Measurements from ENCODE around the gene MON1B. TPM values are rescaled to one million over a fixed set of nuclear protein-coding genes. Genes with fewer than 3 reads are reported as not detected.
"Not testable (repeated sequence)": the region's sequence is repeated elsewhere in the genome, so short reads cannot be mapped to it uniquely, and the experiment has no call there.

MON1B gene
- total RNA-seq, 2 experiments from 2014 or later = 65.0 to 65.3 TPM

- H3K4me3 Mint-ChIP-seq, DNase-seq, H3K36me3 Mint-ChIP-seq, H3K4me1 Mint-ChIP-seq, H3K27ac Mint-ChIP-seq, H3K9me3 Mint-ChIP-seq, H3K27me3 Mint-ChIP-seq: not testable (repeated sequence)
These were observed 4.7 kb upstream of the MON1B start for GRCh38 chr16:77186298-77186697.

DNA sequence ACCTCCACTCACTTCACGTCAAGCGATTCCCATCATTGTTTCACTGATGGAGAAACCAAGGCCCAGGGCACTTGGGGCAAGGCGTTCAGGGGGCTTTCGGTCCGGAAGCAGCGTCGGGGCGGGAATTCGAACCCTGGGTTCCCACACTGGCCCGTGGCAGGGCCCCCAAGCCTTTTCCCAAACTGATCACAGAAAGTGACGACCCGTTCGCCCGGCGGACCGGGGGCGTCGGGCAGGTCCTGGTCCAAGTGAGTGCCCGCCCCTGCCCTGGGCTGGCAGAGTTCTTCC lies 856 bp upstream of the MON1B start:
- H3K36me3 Mint-ChIP-seq = peaks cover 31% of the 10 kb centered on the region
- H3K4me3 Mint-ChIP-seq = peak overlapping the region; percentile 98
- peaks cover 5% of the 10 kb centered on the region for H3K27me3 Mint-ChIP-seq
- H3K27ac Mint-ChIP-seq = peak overlapping the region; percentile 99
- H3K4me1 Mint-ChIP-seq = peaks cover 34% of the 10 kb centered on the region
- H3K9me3 Mint-ChIP-seq = no peaks in the 10 kb centered on the region
- DNase-seq = no peak

GRCh38 chr16:77191259-77191969 lies 424 bp downstream of the MON1B start:
- peak; percentile 23 for DNase-seq
- peaks cover 36% of the 10 kb centered on the region for H3K36me3 Mint-ChIP-seq
- H3K9me3 Mint-ChIP-seq = no peaks in the 10 kb centered on the region
- no peaks in the 10 kb centered on the region for H3K27me3 Mint-ChIP-seq
- peak overlapping the region; percentile 98 for H3K4me3 Mint-ChIP-seq
- peaks cover 39% of the 10 kb centered on the region for H3K4me1 Mint-ChIP-seq
- peak overlapping the region; percentile 99 for H3K27ac Mint-ChIP-seq

GRCh38 chr16:77193377-77193776 lies 2.4 kb downstream of the MON1B start:
- DNase-seq = no peak
- no peak overlapping the region for H3K4me3 Mint-ChIP-seq
- H3K9me3 Mint-ChIP-seq = no peaks in the 10 kb centered on the region
- no peaks in the 10 kb centered on the region for H3K27me3 Mint-ChIP-seq
- H3K36me3 Mint-ChIP-seq = peaks cover 39% of the 10 kb centered on the region
- no peak overlapping the region for H3K27ac Mint-ChIP-seq
- peaks cover 39% of the 10 kb centered on the region for H3K4me1 Mint-ChIP-seq

DNA sequence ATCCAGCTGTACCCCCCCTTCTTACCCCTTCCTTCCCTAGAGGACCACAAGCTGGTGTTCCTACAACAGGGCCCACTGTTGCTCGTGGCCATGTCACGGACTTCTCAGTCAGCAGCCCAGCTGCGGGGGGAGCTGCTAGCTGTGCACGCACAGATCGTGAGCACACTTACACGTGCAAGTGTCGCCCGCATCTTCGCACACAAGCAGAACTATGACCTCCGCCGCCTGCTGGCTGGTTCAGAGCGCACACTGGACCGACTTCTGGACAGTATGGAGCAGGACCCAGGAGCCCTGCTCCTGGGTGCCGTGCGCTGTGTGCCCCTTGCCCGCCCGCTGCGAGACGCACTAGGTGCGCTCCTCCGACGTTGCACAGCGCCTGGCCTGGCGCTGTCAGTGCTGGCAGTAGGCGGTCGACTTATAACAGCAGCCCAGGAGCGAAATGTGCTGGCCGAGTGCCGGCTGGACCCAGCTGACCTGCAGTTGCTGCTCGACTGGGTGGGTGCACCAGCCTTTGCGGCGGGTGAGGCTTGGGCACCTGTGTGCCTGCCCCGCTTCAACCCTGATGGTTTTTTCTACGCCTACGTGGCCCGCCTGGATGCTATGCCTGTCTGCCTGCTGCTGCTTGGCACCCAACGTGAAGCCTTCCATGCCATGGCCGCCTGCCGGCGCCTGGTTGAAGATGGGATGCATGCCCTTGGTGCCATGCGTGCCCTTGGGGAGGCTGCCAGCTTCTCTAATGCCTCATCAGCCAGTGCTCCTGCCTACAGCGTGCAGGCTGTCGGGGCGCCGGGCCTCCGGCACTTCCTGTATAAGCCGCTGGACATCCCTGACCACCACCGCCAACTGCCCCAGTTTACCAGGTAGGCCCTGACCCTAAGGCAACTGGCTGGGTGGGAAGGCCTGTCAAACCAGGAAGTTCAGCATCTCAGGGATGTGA lies 3.6 kb downstream of the MON1B start:
- no peaks in the 10 kb centered on the region for H3K27me3 Mint-ChIP-seq
- no peak overlapping the region for H3K4me3 Mint-ChIP-seq
- peaks cover 40% of the 10 kb centered on the region for H3K36me3 Mint-ChIP-seq
- no peaks in the 10 kb centered on the region for H3K9me3 Mint-ChIP-seq
- peak overlapping the region; percentile 54 for H3K27ac Mint-ChIP-seq
- no peak for DNase-seq
- peaks cover 31% of the 10 kb centered on the region for H3K4me1 Mint-ChIP-seq

DNA sequence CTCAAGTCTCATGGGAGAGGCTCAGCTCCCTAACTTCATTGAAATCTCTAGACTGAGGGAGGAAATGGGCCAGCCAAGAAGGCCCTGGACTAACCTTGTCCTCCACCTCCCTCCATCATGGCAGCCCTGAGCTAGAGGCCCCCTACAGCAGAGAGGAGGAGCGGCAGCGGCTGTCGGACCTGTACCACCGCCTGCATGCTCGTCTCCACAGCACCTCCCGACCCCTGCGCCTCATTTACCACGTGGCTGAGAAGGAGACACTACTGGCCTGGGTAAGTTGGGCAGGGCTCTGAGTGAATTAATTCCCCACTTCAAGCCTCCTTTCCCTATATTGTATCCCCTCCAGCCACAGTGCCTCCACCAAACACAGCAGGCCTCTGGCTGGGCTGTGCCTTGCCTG lies 4.4 kb downstream of the MON1B start:
- Mint-ChIP-seq H3K27me3 (no peaks in the 10 kb centered on the region), H3K4me3 (no peak overlapping the region), H3K4me1 (peaks cover 31% of the 10 kb centered on the region), H3K36me3 (peaks cover 42% of the 10 kb centered on the region), H3K9me3 (no peaks in the 10 kb centered on the region), H3K27ac (no peak overlapping the region)
- DNase-seq = no peak

DNA sequence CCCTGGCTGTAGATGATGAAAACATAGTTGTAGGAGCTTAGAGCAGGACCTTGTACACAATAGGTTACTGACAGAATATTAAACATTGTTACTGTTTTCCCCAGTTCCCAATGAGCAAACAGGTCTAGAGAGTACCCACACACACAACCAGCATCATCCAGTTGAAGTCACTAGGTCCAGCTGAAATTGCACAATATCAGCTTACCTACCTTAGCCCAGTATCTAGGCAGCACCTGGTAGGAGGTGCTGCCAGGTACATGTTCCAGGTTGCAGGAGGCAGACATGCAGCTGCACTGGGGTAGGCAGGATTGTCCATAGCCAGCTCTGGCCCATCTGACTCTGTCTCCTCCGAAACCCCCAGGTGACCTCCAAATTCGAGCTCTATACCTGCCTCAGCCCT lies 6.8 kb downstream of the MON1B start:
- no peak for DNase-seq
- no peaks in the 10 kb centered on the region for H3K27me3 Mint-ChIP-seq
- H3K36me3 Mint-ChIP-seq = peaks cover 30% of the 10 kb centered on the region
- H3K4me3 Mint-ChIP-seq = no peak overlapping the region
- no peaks in the 10 kb centered on the region for H3K9me3 Mint-ChIP-seq
- H3K27ac Mint-ChIP-seq = no peak overlapping the region
- peaks cover 17% of the 10 kb centered on the region for H3K4me1 Mint-ChIP-seq

DNA sequence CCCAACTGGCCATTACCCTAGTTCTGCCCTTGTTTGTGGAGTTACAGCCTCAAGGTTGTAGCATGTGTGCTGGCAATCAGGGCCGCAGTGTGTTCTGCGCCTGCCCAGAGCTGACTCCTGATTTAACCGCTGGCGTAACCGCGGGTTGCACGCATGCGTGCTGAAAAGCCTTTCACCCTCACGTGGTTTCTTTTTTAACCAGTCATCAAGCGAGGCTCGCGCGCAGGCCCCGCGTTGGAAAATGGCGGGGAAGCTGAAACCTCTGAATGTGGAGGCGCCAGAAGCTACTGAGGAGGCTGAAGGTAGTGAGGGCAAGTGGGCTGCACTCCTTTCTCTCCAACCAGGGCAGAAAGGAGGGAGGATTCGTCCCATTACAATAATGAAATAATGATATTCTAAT lies 8.2 kb downstream of the MON1B start, which contains the start of gene SYCE1L:
SYCE1L (plus strand) TSS at position 198 of the 400 bp plus-strand sequence; CDS start at position 242, 44 bp downstream.
- Mint-ChIP-seq H3K36me3 (peaks cover 20% of the 10 kb centered on the region), H3K27me3 (no peaks in the 10 kb centered on the region), H3K9me3 (no peaks in the 10 kb centered on the region), H3K4me3 (no peak within 1 kb of the TSS), H3K4me1 (peaks cover 5% of the 10 kb centered on the region), H3K27ac (no peak within 1 kb of the TSS)
- DNase-seq = no peak

DNA sequence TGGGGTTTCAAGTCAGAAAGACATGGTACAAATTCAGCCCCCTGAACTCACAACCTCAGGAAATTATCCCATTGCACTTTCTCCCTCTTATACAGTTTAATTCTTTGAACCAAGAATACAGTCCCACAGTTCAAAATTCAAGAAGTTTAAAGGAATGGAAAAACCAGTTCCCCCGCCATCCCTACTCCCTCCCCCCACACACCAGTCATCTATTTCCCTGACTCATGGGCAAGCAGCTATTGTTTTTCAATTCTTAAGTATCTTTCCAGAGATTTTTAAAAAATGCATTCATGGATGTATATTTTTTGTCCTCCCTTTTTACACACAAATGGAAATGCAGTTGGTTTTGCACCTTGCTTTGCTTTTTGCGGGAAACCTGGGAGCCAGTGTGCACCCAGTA lies 15.5 kb downstream of the MON1B start:
- no peak for DNase-seq
- H3K27ac Mint-ChIP-seq = no peak overlapping the region

GRCh38 chr16:77207030-77207429 lies 16.0 kb downstream of the MON1B start:
- Mint-ChIP-seq H3K27me3 (no peaks in the 10 kb centered on the region), H3K9me3 (no peaks in the 10 kb centered on the region), H3K27ac (no peak overlapping the region), H3K36me3 (no peaks in the 10 kb centered on the region), H3K4me3 (no peak overlapping the region), H3K4me1 (peaks cover 3% of the 10 kb centered on the region)
- DNase-seq = no peak

More for the DNA sequence above, 15.5 kb downstream of the MON1B start:
- Mint-ChIP-seq H3K4me3 (no peak overlapping the region), H3K9me3 (no peaks in the 10 kb centered on the region), H3K36me3 (no peaks in the 10 kb centered on the region), H3K27me3 (no peaks in the 10 kb centered on the region), H3K4me1 (peaks cover under 1% of the 10 kb centered on the region)

GRCh38 chr16:77208382-77208781 lies 17.4 kb downstream of the MON1B start:
- H3K36me3 Mint-ChIP-seq = peaks cover 2% of the 10 kb centered on the region
- H3K27me3 Mint-ChIP-seq = no peaks in the 10 kb centered on the region
- DNase-seq = no peak
- peaks cover 7% of the 10 kb centered on the region for H3K4me1 Mint-ChIP-seq
- H3K4me3 Mint-ChIP-seq = no peak overlapping the region
- no peak overlapping the region for H3K27ac Mint-ChIP-seq
- H3K9me3 Mint-ChIP-seq = no peaks in the 10 kb centered on the region

DNA sequence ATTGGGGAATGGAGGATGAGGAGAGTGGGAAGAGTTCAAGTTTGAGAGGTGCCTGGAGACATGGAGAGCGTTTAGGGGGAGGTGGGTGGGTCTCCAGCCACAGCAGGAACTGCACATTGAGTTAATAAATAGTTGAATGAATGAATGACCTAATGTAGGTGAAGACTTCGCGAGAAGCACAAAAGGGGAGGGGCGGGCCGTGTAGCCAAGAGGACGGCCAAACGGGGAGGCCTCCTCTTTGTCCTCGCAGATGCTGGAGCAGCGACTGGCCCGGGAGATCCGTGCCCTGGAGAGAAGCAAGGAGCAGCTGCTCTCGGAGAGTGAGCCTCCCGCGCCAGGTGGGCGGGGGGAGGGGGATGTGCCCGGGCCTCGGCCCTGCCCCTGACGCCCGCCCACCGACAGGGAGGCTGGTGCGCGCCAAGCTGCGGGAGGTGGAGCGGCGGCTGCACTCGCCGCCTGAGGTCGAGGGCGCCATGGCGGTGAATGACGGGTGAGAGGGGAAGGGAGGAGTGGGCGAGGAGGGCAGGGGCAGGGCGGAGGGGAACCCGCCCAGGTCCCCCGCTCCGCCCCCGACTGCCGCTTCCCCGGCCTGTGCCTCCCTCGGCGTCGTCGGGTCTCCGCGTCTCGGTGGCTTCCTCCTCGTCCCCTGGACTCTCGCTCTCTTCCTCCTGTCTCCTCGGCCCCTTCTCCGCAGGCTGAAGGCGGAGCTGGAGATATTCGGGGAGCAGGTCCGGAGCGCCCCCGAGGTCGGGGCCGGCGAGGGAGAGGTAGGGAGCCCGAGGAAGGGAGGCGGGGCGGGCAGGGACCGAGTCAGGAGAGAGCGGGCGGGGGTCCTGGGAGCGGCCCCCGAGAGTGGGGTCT lies 21.1 kb downstream of the MON1B start:
- no peaks in the 10 kb centered on the region for H3K27me3 Mint-ChIP-seq
- H3K4me1 Mint-ChIP-seq = peaks cover 11% of the 10 kb centered on the region
- H3K4me3 Mint-ChIP-seq = peak overlapping the region; percentile 80
- peak overlapping the region; percentile 34 for H3K27ac Mint-ChIP-seq
- DNase-seq = peak; percentile 82
- H3K36me3 Mint-ChIP-seq = peaks cover 5% of the 10 kb centered on the region
- H3K9me3 Mint-ChIP-seq = no peaks in the 10 kb centered on the region

GRCh38 chr16:77212741-77213541 lies 22.0 kb downstream of the MON1B start:
- no peaks in the 10 kb centered on the region for H3K27me3 Mint-ChIP-seq
- H3K4me1 Mint-ChIP-seq = peaks cover 11% of the 10 kb centered on the region
- DNase-seq = peak; percentile 78
- peak overlapping the region; percentile 75 for H3K4me3 Mint-ChIP-seq
- peak overlapping the region; percentile 62 for H3K27ac Mint-ChIP-seq
- H3K9me3 Mint-ChIP-seq = no peaks in the 10 kb centered on the region
- peaks cover 5% of the 10 kb centered on the region for H3K36me3 Mint-ChIP-seq

DNA sequence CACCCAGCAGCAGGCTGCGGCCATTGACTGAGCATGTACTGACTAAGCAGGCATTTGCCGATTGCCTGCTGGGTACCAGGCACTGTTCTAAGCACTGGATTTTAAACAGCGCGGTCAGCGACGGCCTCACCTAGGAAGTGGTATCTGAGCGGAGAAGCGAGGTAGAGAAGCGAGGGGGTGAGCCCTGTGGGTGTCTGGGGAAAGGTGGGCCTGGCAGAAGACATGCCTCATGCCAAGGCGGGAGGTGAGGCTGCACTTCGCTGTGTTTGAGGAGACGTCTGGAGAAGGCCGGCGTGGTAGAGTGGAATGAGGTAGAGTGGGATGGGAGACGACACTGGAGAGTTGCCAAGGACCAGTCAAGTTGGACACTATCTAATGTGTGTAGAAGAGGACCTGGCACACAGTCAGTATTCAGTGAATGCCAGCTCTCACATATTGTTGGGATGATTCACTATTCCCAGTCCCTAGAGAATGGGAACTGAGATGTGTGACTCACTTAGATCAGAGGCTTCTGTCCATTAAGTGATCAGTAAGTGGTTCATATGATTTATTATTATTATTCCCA lies 22.6 kb downstream of the MON1B start:
- peaks cover 5% of the 10 kb centered on the region for H3K36me3 Mint-ChIP-seq
- DNase-seq = no peak
- peak overlapping the region; percentile 75 for H3K4me3 Mint-ChIP-seq
- no peak overlapping the region for H3K27ac Mint-ChIP-seq
- peaks cover 11% of the 10 kb centered on the region for H3K4me1 Mint-ChIP-seq
- no peaks in the 10 kb centered on the region for H3K9me3 Mint-ChIP-seq
- H3K27me3 Mint-ChIP-seq = no peaks in the 10 kb centered on the region
